Breast epithelium (tissue), 3 donors: ENCODE measurements around the gene DYRK1A.

Experiments used
- POLR2A ChIP-seq: fragments of 450-650 bp; IDR thresholded peaks from one replicate; pipeline ENCODE4 v1.6.1; 2016; ENCODE audit warnings: antibody characterized with exemption, mild to moderate bottlenecking, moderate library complexity
- TF ChIP-seq, protein P1 (sequence below), 3 donors: fragments of 450-650 bp; IDR thresholded peaks; one replicate each; pipeline ENCODE4 v1.5.1; 2016 to 2017; ENCODE audit warnings: antibody characterized with exemption in 3 of 3, mild to moderate bottlenecking in 3 of 3, moderate library complexity in 3 of 3

- TF ChIP-seq, protein P1, sequence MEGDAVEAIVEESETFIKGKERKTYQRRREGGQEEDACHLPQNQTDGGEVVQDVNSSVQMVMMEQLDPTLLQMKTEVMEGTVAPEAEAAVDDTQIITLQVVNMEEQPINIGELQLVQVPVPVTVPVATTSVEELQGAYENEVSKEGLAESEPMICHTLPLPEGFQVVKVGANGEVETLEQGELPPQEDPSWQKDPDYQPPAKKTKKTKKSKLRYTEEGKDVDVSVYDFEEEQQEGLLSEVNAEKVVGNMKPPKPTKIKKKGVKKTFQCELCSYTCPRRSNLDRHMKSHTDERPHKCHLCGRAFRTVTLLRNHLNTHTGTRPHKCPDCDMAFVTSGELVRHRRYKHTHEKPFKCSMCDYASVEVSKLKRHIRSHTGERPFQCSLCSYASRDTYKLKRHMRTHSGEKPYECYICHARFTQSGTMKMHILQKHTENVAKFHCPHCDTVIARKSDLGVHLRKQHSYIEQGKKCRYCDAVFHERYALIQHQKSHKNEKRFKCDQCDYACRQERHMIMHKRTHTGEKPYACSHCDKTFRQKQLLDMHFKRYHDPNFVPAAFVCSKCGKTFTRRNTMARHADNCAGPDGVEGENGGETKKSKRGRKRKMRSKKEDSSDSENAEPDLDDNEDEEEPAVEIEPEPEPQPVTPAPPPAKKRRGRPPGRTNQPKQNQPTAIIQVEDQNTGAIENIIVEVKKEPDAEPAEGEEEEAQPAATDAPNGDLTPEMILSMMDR (IDR thresholded peaks at IDR 0.05): no peak
- TF ChIP-seq POLR2A: no peak
Observed at GRCh38 chr21:37516998-37517397, 150.4 kb downstream of the DYRK1A start.
